GOT3 (cell line): ENCODE measurements around the gene FAM72A.
A peak's percentile ranks its signal among the peaks of the same experiment; 100 is the strongest.
"Not testable (repeated sequence)": the region's sequence is repeated elsewhere in the genome, so short reads cannot be mapped to it uniquely, and the experiment has no call there.

ENCODE experiments used
- DNase-seq: peaks from one replicate; lab custom pipeline; 2025; ENCODE audit warnings: mixed read lengths; lab: John Stamatoyannopoulos, UW

Gene FAM72A

DNA sequence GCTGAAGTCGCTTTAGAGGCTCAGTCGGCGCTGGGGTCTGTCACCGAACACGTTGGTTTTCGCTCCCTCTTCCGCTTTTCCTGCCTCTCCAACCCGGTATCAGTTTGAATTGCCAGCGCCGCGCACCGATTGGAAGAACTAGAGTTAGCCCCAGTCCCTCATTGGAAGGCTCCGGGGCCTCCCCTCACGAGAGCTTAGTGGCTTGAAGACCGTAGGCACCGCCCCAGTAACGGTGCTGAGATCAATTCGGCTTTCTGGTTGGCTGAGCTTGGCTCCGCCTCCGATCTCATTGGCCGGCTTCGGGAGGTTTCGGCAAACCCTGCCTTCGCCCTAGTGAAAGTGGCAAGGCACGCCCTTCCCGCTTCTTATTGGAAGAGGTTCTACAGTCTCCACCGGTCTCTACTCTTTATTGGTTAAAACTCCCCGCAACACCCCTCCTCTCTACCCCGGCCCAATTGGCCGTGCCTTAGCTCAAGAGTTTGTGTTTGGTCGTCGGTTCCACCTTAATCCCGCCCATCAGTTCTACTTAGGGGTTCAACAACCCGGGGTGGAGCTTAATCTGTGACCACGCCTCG, at the start of gene FAM72A:
TSS of gene FAM72A (minus strand) at position 51 of the 575 bp plus-strand sequence. CDS start 814 bp downstream, outside the sequence.
- DNase-seq = peak; percentile 94

DNA sequence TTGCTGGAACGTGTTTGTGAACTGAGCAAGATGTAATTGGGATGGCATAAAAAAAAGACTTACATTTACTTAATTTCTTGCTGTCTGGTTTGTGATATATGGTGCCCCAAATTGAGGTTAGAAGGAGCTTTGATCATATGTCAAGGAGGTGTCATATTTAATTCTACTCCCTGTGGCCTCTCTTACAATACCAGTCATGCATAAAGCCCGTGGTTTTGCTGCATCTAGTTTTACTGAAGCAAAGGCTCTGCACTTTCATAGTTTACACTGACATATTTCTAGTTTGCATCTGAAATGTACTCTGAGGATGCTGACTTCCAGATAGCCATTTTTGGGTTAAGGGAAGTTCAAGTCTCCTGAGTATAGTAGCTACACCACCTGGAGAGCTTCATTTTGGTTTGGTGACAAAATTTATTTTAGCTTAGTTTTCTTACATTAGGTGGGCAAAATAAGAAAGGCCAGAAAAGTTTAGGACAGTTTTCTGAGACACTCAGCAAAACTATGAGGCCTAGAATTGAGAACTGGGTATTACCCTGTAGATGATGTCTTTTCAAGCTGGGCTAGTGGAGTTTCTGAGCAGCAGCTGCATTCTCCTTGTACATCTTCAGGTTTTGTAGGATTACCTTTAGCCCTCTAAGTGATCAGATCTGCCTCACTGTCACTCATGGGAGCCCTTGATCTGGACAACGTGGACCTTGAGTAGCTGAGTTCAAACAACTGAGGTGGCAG, 48.5 kb upstream of the FAM72A start:
- DNase-seq = not testable (repeated sequence)

DNA sequence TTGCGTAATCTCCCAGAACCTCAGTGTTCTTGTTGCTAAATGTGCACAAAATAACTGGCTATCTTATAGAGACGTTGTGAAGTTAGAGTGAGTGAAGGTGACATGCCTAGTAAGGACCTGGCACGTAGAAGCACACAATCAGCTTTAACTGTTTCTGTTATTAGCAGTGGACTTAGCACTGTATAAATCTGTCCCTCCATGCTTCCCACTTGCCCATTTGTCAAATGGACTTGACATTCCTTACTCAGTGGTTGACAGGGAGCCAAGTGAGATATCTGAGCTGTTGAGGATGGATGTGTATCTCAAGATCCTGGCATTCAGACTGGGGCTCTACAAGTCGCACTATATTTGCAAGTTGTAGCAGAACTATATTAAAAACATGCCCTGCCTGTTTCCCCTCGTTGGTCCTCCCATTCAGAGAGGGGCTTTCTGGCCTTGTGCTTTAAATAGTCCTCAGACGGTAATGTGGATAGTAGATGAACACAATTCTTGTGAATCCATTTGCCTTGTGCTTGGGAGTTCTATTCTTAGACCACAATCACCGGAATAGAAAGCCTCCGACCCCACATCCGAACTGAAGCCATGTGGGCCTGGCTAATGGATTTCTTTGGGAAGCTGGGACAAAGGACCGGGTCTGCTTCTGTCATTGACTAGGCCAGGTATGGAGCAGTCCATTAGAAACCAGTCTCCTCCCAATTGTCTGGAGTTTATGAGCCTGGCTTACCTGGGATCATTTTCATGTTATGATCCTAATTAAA, 43.7 kb upstream of the FAM72A start:
- not testable (repeated sequence) for DNase-seq

DNA sequence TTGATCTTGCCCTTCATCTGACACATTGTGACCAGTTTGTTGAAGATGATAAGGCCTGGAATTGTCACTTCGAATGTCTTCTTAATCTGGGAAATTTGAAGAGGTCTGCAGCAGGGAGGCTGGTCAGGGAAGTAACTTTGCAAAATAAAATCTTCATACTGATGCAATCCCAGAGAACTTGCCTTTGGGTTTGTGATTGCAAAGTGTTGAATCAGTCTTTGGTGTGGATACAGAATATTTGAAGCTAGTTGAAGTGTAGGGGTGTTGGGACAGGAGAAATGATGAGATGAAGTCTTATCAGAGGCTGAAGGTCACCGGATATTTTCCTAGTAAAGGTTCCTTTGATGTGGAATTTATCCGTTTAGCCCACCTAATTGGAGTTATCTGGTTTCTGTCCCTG, 42.8 kb upstream of the FAM72A start:
- DNase-seq = not testable (repeated sequence)

DNA sequence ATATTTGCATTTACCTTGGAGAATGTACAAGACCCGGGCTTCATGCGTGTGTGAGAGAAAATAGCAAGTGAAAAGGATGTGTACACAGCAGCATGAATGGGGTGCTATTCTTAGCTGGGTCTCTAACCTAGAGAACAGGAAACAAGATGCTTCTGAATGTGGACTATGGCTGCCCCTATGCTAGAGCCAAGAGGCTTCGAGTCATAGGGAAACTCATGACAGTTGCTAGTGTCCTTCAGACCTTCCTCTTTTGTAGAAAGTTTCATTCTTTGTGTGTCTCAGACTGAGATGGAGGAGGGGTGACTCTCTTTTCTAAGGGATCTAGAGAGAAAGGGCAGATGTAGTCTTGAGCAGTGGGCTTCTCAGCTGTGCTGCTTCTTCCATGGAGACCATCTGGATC, 40.7 kb upstream of the FAM72A start:
- not testable (repeated sequence) for DNase-seq

DNA sequence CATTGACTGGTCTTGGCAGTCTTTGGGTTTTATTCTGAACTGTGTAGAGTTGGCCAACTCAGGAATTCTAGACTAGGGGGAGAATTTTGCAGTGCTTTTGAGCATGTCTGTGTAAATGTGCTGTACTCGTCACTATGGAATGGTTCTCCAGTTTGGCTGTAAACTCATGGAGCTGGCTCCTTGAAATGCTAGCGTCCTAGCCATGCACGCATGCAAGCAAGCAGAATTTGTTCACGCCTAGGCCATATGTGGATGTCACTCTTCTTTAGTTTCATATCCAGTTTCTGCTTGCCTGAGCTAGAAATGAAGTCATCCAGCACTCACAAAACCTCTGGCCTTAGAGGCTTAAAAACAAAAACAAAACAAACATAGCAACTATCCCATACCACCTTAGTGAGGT, 37.6 kb upstream of the FAM72A start:
- DNase-seq = not testable (repeated sequence)

DNA sequence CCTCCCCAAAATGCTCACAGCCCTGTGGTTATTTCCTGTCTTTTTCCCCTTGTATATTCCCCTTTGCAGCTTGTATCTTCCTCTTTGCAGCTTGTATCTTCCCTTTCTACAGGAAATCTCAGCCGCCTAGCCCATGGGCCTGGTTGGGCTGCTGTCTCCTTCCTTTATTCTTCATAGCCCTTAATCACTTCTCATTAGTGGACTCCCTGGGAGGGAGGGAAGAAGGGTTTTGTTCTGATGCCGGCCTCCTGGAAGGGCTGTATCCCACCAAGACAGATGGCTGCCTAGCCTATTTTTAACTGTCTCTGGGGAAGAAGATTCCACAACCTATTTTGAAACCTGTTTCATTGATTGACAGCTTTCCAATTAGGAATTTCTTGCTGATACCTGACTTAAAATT, 32.6 kb upstream of the FAM72A start:
- DNase-seq = not testable (repeated sequence)

DNA sequence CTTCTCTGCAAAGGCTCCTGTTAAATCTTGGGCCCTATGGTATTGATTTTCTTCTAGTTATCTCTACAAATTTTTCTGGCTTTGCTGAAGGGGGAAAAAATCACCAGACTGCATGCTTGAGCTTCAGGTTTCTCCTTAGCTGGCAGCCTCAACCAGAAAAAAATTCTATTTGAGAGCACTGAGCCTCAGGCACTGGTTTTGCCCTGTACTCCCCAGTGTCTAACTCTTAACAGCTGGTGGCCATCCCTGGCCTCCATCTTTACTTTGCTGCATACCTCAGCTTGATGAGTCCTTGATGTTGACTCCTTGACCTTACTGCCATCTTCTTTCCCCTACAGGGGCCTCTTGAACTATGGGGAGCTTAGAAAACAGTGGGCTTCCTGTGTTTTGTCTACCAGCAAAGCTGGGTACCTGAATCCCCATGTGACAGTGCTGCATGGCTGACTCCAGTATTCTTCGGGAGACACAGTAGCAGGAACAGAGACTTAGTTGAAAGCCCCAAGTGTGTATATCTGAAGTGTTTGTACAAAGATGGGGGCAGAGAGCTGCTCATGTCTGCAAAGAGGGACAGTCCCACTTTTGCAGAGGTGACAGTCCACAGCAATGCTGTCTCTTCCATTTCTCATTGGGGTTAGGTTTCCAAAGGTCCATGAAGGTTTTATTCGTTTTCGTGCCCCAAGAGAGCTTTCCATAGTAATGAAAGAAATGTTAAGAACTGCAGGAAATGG, 31.7 kb upstream of the FAM72A start:
- not testable (repeated sequence) for DNase-seq

DNA sequence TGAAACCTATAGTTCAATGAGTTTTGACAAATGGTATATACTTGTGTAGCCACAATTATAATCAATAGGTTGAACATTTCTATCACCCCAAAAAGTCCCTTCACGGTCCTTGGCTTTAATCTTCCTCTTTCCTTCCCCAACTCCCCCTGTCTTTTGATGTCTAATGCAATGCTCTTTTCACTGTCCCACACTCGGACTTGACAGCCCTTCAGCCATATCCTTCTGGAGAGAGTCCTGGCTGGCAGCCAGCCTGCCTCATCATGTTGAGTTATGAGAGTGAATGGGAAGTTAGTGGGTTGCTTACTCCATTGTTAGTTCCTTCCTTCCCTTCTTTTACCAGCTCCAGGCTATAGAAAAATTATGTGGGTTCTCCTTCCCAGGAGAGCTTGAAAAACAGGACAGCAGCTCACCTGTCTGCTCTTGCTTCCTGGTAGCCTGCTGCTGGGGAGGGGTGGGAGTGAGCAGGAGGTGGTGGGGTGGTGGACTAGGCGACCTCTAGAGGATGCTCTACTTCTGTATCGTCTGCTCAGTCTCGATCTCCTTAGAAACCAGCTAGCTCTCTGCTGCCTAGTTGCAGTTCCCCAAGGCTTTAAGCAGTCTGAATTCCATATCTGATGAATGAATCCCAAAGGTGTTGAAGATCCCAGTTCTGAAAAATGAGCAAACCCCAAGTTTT, 30.5 kb upstream of the FAM72A start:
- DNase-seq = not testable (repeated sequence)

DNA sequence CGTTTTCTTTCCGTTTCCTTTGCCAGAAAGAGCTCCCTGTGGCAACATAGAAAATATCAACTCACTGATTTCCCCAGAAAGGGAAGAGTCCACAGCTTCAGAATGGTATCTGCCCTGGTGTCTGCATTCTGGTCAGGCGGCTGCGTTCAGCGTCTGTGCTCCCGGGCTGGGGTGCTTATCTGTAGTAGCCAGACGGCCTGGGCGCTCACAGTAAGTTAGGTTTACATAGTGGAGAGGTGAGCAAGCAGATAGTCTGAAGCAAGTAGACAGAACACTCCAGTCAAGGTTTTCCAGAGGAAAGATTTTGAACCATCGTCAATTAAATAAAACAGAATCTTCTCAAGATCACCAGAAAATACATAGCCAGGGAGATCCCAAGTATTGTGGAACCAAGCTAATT, 29.4 kb upstream of the FAM72A start:
- not testable (repeated sequence) for DNase-seq

DNA sequence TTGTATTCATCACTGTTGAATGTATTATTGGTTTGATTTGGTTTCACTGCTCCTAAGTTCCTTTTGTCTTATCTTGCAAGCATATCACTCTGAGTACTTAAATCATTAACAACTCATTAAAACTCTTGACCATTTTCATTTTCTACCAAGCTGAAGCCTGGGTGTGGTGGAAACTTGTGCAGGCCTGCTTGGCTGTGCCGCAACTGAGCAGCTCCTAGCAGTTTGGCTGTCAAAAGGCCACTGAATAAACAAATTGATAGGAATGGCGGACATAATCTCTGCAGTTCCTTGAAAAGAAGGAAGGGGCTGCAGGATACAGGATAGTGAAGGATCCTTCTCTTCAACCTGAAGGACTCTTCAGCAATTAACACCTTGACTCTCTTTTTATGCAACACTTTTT, 26.6 kb upstream of the FAM72A start:
- not testable (repeated sequence) for DNase-seq

DNA sequence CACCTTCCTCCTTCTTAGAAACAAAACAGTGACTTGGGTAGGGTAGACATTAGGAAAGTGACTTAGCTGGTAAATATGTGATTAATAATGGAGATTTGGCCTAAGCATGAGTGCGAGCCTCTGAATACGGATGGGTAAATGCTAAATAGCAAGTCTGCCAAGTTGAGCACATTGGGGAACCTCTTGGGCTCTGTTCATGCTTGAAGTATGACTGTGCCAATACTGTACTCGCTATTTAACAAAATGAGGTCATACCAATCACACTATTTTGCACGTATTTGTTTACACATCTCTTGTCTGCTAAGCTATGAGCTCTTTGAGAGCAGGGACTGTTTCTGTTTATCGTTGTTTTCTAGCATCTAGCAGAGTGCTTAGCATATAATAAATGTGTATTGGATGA, 24.2 kb upstream of the FAM72A start:
- DNase-seq = not testable (repeated sequence)

DNA sequence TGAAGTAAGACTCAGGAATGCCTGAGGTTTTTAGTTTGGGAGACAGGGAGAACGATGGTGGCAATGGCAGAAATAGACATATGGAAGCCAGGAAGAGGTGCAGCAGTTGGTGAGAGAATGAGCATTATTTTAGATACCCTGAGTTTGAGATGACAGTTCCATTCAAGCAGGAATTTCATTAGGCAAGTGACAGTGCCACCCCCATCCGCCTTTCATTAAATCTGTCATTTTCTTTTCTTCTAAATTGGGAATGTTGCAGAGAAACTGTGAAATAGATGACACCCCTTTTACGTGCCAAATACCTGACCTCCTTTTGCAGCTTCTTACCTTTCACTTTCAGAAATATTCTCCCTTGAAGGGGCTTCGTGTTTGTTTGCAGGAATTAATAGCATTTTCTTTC, 22.7 kb upstream of the FAM72A start:
- not testable (repeated sequence) for DNase-seq

DNA sequence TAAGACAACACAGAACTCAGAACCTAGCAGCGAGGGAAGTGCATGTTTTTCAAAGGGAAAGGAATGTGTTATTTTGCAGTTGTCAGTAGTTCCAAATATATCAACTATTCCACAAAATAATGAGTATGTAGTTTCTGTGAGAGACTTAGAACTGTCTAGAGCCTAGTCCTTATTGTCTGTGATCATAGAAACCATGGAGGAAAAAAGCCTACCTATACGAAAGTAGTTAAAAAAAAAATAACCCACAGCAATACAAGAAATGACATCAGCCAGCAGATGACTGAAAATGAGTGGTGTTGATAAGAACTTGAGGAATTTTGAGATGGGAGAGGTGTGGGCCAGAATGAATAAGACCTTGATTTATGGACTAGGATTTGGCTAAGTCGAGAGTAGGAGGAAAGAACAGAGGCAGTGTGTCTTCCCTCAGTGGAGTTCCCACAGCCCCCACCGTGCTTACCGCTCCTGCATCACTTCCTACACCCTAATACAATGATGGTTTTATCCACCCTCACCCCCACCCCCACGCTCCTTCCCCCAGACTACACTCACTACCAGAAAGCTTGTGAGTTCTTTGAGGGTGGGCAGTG, 21.6 kb upstream of the FAM72A start:
- not testable (repeated sequence) for DNase-seq

DNA sequence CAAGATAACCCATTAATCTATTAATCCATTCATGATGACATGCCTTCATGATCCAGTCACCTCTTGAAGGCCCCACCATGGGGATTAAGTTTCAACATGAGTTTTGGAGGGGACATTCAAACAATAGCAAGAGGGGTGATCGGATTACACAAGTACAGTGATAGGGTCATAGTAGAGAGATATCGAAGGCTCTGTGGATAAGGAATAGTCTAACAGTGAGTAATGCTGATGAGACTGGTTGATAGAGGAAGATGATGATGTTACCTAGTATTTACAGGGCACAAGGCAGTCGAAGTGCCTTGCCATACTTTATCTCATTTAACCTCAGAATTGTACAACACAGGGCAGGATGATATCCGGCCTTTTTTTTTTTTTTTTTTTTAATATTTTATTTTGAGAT, 18.9 kb upstream of the FAM72A start:
- DNase-seq = not testable (repeated sequence)

DNA sequence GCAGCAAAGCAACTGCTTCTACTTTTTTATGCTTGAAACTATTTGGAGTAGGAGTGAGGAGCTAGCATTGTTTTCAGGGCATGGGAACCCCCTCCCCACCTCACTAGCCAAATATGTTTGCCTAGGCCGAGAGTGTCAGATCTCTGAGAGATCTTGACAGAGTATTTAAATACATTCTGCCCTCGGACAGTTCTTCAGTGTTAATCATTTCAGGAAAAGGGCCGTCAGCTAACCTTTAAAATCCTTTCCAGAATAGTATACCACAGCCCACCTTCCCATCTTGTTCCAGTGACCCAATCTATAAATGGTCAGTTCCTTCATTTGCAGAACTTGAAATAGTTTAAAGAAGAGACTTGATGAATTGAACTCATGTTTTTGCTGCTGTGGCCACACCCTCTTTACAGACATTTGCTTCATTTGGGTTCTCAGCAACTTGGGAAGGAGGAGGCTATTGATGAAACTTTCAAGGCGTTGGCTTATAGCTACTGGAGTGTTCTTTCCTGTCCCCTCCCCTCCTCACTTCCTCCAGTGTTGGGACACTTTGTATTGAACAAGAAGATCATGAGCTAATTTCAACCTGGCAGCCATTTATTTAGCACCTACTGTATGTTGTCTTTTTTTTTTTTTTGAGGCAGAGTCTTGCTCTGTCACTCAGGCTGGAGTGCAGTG, 17.8 kb upstream of the FAM72A start:
- DNase-seq = not testable (repeated sequence)

DNA sequence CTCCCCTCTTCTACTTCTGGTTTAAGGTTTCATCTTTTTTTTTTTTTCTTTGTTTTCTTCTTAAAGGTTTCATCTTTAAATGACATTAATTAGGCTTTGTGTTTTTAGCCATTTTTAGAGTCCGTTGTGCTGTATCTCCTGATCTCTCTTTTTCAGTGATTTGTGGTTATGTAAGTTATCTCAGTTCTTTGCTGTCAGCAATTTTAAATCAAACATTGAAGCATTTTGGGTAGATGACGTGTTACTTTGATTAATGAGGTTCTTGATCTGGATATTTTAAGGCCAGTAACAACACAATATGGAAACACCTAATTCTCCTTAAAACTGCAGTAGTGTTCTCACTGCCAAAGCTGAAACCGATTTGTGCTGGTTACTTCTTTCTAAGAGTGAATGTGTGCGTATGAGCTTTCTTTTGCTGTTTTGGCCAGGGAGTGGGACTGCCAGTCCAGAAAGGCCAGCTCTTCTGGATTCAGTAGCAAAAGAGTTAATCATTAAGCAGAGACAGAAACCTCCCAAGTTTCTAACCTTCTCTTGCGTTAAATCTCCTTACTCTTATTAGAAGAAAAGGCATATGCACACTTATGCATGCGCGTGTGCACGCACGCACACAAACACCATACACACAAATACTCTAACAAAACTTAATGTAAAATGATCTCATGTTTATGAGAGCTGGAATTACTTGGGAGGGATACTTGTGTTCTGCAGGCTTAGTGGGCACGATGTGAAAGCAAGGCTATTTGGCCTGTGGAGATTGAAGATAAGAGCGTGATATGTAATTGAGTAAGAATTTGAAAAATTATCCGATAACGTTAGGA, 17.1 kb upstream of the FAM72A start:
- DNase-seq = not testable (repeated sequence)

DNA sequence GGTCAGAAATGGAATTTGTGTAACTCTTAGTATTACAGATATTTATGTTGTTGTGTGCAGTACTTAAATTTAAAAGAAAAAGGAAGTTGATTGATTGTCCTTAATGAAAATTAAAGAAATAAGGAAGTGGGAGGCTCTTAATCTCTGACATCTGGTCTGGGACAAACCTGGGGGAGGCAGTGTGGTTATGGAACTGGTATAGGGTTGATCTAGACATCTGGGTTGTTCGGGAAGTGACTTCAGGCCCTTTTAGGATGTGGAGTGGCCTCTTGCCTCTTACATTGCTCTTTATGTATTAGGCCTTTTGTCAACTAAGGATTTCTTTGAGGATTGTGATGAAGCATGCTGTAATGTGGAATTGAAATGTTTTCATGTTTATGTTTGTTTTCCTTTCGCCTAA, 16.1 kb upstream of the FAM72A start:
- not testable (repeated sequence) for DNase-seq

DNA sequence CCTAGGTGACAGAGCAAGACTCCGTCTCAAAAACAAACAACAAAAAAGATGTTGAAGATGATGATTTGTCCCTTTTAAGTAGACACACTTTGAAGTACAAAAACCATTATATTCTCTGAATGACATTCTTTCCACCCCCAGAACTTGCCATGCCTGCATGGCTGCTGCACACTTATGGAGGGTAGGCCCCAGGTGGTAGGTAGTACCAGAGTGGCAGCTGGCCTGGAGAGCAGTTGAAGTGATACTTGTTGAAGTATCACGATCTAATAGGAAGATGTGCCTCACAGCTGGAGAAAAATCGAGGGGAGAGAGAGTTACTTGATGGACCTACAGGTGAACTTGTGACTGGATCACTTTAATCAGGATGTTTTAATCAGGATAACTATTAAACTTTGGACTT, 15.6 kb upstream of the FAM72A start:
- not testable (repeated sequence) for DNase-seq
